Testis (tissue), 3 donors: ENCODE measurements around the gene RER1. TPM values are rescaled to one million over a fixed set of nuclear protein-coding genes. Genes with fewer than 3 reads are reported as not detected.
"Not testable (repeated sequence)": the region's sequence is repeated elsewhere in the genome, so short reads cannot be mapped to it uniquely, and the experiment has no call there.

ENCODE experiments used
- DNase-seq: peaks from one replicate; pipeline ENCODE4 v3.0.0-alpha.2; 2019
- H3K27ac ChIP-seq, 2 donors: fragments of 200-600 bp; sonication (generic); one replicate each; pipeline ENCODE4 v1.5.1; 2019
- H3K27me3 ChIP-seq: fragments of 200-600 bp; sonication (generic); one replicate; pipeline ENCODE4 v1.5.1; 2019
- H3K36me3 ChIP-seq: fragments of 200-600 bp; sonication (generic); one replicate; pipeline ENCODE4 v1.5.1; 2017; ENCODE audit warnings: low read depth; ENCODE audit errors: missing control alignments
- H3K4me1 ChIP-seq: fragments of 200-600 bp; sonication (generic); one replicate; pipeline ENCODE4 v1.5.1; 2019
- H3K4me3 ChIP-seq, 2 donors: fragments of 200-600 bp; sonication (generic); one replicate each; pipeline ENCODE4 v1.5.1; 2017 to 2019
- H3K9me3 ChIP-seq: fragments of 200-600 bp; sonication (generic); one replicate; pipeline ENCODE4 v1.5.1; 2017
- POLR2A ChIP-seq: fragments of 450-650 bp; IDR thresholded peaks from one replicate; pipeline ENCODE4 v1.6.1; 2017; ENCODE audit warnings: antibody characterized with exemption, mild to moderate bottlenecking, moderate library complexity
- WGBS, 2 donors: methylation state at CpG; one replicate each; pipeline ENCODE4 v1.1.5; 2018; 5-methylcytosine and 5-hydroxymethylcytosine counted together
- intact Hi-C: fragments of 100-400 bp; cut with DNase I; formaldehyde crosslinking; loops from one replicate; pipeline ENCODE4 v1.15.1; 2023; ENCODE audit warnings: low total_unique reads
- polyA plus RNA-seq: library from polyadenylated mRNA; stranded (reverse); fragments of 350-450 nt; fragmentation: Illumina TruSeq; extraction: RNeasy Lipid Tissue Mini Kit (QIAGEN cat#74804); gene quantifications from one replicate; pipeline ENCODE4 v1.2.3, GENCODE V29; 2014; ENCODE audit warnings: low read depth, low replicate concordance; ENCODE audit not compliant: insufficient read depth
- total RNA-seq, 2 donors: library from RNA; depleted of rRNA; stranded (reverse); fragments of >200 nt; gene quantifications; one replicate each; pipeline ENCODE4 v1.2.3, GENCODE V29; 2016
- TF ChIP-seq, protein P1 (sequence below), 3 experiments: fragments of 450-650 bp in 2 of 3; fragments of 200-600 bp in 1 of 3; sonication (generic) in 1 of 3; IDR thresholded peaks; one replicate each; pipeline ENCODE4 v1.5.1; 2016 to 2019; ENCODE audit warnings: antibody characterized with exemption in 3 of 3, mild to moderate bottlenecking in 2 of 3, moderate library complexity in 1 of 3

Gene RER1
- total and polyA plus RNA-seq, 3 donors from 2014 or later = 89.9 to 262 (median 104) TPM

DNA sequence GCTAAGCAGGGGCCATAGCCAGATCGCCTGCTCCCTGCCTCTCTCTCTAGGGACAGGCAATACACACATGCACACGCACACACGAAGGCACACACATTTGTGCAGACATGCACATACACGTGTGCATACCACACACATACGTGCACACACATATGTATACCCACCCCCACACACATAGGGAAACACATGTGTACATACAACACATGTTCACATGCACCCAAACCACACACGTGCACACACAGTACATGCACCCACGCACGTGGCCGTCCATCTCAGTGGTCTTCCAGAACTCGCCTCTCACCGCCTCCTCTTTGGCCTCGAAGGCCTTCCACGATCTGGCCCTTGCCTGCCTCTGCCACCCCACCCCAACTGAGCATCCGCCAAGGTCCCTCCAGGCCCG, 46.0 kb downstream of the RER1 start:
- no peak overlapping the region for H3K27ac ChIP-seq
- no peak for DNase-seq
- no peaks in the 10 kb centered on the region for H3K27me3 ChIP-seq
- H3K9me3 ChIP-seq = no peaks in the 10 kb centered on the region
- H3K36me3 ChIP-seq = no peaks in the 10 kb centered on the region
- 89 to 93% methylated on average over 11 to 15 of the region's 15 CpGs for WGBS, 2 donors
- H3K4me3 ChIP-seq = no peak overlapping the region
- H3K4me1 ChIP-seq = peaks cover under 1% of the 10 kb centered on the region
- TF ChIP-seq POLR2A = no peak
- TF ChIP-seq, protein P1, sequence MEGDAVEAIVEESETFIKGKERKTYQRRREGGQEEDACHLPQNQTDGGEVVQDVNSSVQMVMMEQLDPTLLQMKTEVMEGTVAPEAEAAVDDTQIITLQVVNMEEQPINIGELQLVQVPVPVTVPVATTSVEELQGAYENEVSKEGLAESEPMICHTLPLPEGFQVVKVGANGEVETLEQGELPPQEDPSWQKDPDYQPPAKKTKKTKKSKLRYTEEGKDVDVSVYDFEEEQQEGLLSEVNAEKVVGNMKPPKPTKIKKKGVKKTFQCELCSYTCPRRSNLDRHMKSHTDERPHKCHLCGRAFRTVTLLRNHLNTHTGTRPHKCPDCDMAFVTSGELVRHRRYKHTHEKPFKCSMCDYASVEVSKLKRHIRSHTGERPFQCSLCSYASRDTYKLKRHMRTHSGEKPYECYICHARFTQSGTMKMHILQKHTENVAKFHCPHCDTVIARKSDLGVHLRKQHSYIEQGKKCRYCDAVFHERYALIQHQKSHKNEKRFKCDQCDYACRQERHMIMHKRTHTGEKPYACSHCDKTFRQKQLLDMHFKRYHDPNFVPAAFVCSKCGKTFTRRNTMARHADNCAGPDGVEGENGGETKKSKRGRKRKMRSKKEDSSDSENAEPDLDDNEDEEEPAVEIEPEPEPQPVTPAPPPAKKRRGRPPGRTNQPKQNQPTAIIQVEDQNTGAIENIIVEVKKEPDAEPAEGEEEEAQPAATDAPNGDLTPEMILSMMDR (IDR thresholded peaks at IDR 0.05) = no peak
- intact Hi-C loops = no loop called here

DNA sequence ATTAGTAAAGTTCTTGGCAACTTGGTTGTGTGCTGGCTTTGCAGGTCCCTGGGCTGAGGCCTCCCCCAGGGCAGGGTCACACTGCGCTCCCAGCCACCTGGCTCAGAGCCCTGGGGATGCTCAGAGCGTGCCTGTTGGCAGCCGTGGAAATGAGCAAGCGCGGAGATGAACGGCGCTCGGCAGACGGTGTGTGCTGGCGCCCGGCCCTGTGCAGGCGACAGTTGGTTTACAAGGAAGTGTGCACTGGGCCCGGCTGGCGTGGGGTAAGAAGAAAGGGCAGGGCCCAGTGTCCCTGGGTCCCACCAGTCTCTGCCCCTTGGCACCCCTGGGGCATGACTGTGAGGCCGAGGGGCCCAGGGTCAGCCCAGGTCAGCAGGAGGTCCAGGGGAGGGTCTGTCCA, 46.4 kb downstream of the RER1 start:
- no peak for DNase-seq
- TF ChIP-seq POLR2A = no peak
- TF ChIP-seq, protein P1 (IDR thresholded peaks at IDR 0.05) = no peak
- no peak overlapping the region for H3K27ac ChIP-seq
- no peaks in the 10 kb centered on the region for H3K36me3 ChIP-seq
- H3K27me3 ChIP-seq = no peaks in the 10 kb centered on the region
- WGBS, 2 donors = 75% methylated on average over 15 of the region's 15 CpGs; no CpG with 5 or more reads in 1 of the 2 donors
- no peak overlapping the region for H3K4me3 ChIP-seq
- intact Hi-C loops = no loop called here
- no peaks in the 10 kb centered on the region for H3K9me3 ChIP-seq
- H3K4me1 ChIP-seq = peaks cover 4% of the 10 kb centered on the region

DNA sequence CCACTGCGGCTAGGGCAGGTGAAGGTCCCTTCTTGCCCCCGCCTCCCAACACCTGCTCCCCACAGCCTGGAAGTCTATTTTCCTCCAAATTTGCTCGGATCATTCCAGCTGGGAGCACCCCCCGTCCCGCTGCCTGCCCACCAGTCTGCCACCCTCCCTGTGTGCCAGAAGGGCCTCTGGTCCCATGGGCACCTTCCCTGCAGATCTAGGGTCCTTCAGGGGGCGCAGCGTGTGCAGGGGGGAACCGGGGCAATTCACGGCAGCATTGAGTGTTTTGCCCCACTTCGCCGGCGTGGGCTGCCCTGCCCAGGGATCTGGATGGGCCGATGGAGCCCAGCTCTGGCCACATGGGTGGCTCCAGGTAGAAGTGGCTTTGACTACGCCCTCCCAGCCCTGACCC, 47.0 kb downstream of the RER1 start:
- intact Hi-C loops = no loop called here
- TF ChIP-seq, protein P1 (IDR thresholded peaks at IDR 0.05) = no peak
- TF ChIP-seq POLR2A = no peak
- no peak for DNase-seq
- Histone ChIP-seq H3K4me1 (peaks cover 5% of the 10 kb centered on the region), H3K4me3 (no peak overlapping the region), H3K9me3 (no peaks in the 10 kb centered on the region), H3K27ac (no peak overlapping the region), H3K27me3 (no peaks in the 10 kb centered on the region), H3K36me3 (no peaks in the 10 kb centered on the region)
- 92 to 93% methylated on average over 14 of the region's 14 CpGs for WGBS, 2 donors

DNA sequence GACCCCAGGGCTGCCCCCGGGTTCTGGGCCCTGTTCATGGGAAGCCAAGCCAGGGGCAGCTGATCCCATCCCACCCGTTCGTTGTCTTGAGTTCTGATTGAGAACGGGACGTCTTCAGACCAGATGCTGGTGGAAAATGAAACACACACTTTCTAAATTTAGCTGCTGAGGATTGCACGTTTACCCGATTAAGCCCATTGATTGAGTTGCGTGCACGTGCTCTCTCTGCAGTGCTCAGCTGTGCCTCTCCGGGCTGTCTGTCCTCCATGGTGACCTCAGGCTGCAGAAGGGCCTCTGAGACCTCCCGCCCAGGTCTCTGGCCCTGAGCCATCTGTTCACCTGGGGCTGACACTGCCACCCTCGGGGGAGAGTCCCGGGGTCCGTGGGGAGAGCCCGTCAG, 47.7 kb downstream of the RER1 start:
- H3K9me3 ChIP-seq = no peaks in the 10 kb centered on the region
- H3K4me1 ChIP-seq = peaks cover 5% of the 10 kb centered on the region
- H3K4me3 ChIP-seq = no peak overlapping the region
- H3K27me3 ChIP-seq = no peaks in the 10 kb centered on the region
- no peak for DNase-seq
- H3K27ac ChIP-seq = no peak overlapping the region
- 75 to 82% methylated on average over 9 to 15 of the region's 15 CpGs for WGBS, 2 donors
- H3K36me3 ChIP-seq = no peaks in the 10 kb centered on the region
- intact Hi-C loops = no loop called here
- TF ChIP-seq, protein P1 (IDR thresholded peaks at IDR 0.05) = no peak
- no peak for TF ChIP-seq POLR2A

DNA sequence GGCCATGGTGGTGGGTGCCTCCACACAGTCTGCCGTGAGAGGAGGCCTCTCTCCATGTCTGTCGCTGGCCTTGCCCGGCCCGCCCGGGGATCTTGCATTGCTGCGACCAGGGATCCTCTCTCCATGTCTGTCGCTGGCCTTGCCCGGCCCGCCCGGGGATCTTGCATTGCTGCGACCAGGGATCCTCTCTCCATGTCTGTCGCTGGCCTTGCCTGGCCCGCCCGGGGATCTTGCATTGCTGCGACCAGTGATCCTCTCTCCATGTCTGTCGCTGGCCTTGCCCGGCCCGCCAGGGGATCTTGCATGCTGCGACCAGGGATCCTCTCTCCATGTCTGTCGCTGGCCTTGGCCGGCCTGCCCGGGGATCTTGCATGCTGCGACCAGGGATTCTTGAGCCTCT, 48.7 kb downstream of the RER1 start:
- H3K9me3 ChIP-seq, H3K27ac ChIP-seq, H3K4me3 ChIP-seq, H3K36me3 ChIP-seq, intact Hi-C loops, H3K27me3 ChIP-seq, H3K4me1 ChIP-seq, DNase-seq: not testable (repeated sequence)
- WGBS, 2 donors = 93 to 95% methylated on average over 21 to 23 of the region's 23 CpGs
